K562 (cell line): Measurements from ENCODE around the gene CGNL1. TPM values are rescaled to one million over a fixed set of nuclear protein-coding genes. Genes with fewer than 3 reads are reported as not detected.

ENCODE experiments used
- CBX5 ChIP-seq: IDR thresholded peaks from 2 replicates; pipeline ENCODE4 v1.6.1; 2014; ENCODE audit warnings: low read depth, borderline replicate concordance
- HMGXB4 ChIP-seq: sonication (generic); formaldehyde crosslinking; IDR thresholded peaks from 2 replicates; pipeline ENCODE4 v1.8.1; 2023; ENCODE audit warnings: mild to moderate bottlenecking, missing genetic modification reagents
- LEF1 ChIP-seq: fragments of 450-650 bp; IDR thresholded peaks from 2 replicates; pipeline ENCODE4 v1.6.1; 2016; ENCODE audit warnings: mild to moderate bottlenecking
- NFE2L1 ChIP-seq: fragments of 450-650 bp; IDR thresholded peaks from 2 replicates; pipeline ENCODE4 v1.6.1; 2016; ENCODE audit warnings: missing genetic modification characterization, low read depth, mild to moderate bottlenecking, missing compliant biosample characterization, moderate library complexity, borderline replicate concordance
- NFIC ChIP-seq: fragments of 450-650 bp; IDR thresholded peaks from 2 replicates; pipeline ENCODE4 v1.6.1; 2017; ENCODE audit warnings: mild to moderate bottlenecking, inconsistent platforms
- SIN3B ChIP-seq: fragments of 450-650 bp; IDR thresholded peaks from 2 replicates; pipeline ENCODE4 v1.6.1; 2017; ENCODE audit warnings: low read depth, mild to moderate bottlenecking, moderate library complexity
- ZNF830 ChIP-seq: fragments of 250-450 bp; sonication (Bioruptor Pico); IDR thresholded peaks from 2 replicates; pipeline ENCODE4 v1.5.0; 2021; ENCODE audit warnings: mild to moderate bottlenecking
- polyA plus RNA-seq, 8 experiments: library from polyadenylated mRNA; depleted of rRNA in 4 of 8; stranded (reverse) in 5 of 8; unstranded in 3 of 8; fragments of >200 nt; fragmentation: Nextera tagmentation in 2 of 8; fragmentation: Illumina TruSeq in 1 of 8; extraction: Ambion mirVana in 2 of 8; extraction: Trizol in 1 of 8; gene quantifications; 2 replicates each; pipeline versions ENCODE4 v1.2.1 to v1.2.3, GENCODE V29; 2011 to 2014; ENCODE audit warnings: inconsistent platforms in 1 of 8, missing spikeins in 1 of 8
- total RNA-seq, 7 experiments: library from RNA; depleted of rRNA in 6 of 7; stranded (reverse); fragments of >200 nt in 6 of 7; fragmentation: Illumina TruSeq in 2 of 7; extraction: Trizol in 2 of 7; gene quantifications; 2 replicates each; pipeline versions ENCODE4 v1.2.1 to v1.2.3, GENCODE V29; 2011 to 2021; ENCODE audit warnings: low replicate concordance in 1 of 7
- TF ChIP-seq, protein P1 (sequence below): fragments of 250-450 bp; sonication (Bioruptor Pico); IDR thresholded peaks from 2 replicates; pipeline ENCODE4 v1.5.0; 2022; ENCODE audit warnings: mild to moderate bottlenecking

The CGNL1 gene
- total and polyA plus RNA-seq, 9 of the 15 experiments (the other 6 are each of a cell fraction or from before 2014, with no cell fraction given), result 0.01 to 0.07 TPM; not detected in 7

GRCh38 chr15:57526615-57527014 is 150.3 kb downstream of the CGNL1 start (continued):
- TF ChIP-seq, protein P1, sequence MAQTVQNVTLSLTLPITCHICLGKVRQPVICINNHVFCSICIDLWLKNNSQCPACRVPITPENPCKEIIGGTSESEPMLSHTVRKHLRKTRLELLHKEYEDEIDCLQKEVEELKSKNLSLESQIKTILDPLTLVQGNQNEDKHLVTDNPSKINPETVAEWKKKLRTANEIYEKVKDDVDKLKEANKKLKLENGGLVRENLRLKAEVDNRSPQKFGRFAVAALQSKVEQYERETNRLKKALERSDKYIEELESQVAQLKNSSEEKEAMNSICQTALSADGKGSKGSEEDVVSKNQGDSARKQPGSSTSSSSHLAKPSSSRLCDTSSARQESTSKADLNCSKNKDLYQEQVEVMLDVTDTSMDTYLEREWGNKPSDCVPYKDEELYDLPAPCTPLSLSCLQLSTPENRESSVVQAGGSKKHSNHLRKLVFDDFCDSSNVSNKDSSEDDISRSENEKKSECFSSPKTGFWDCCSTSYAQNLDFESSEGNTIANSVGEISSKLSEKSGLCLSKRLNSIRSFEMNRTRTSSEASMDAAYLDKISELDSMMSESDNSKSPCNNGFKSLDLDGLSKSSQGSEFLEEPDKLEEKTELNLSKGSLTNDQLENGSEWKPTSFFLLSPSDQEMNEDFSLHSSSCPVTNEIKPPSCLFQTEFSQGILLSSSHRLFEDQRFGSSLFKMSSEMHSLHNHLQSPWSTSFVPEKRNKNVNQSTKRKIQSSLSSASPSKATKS (CRISPR knock-in tag), result no peak
- TF ChIP-seq NFIC (no peak), SIN3B (no peak), ZNF830 (no peak), LEF1 (no peak), HMGXB4 (no peak), NFE2L1 (tag) (no peak), CBX5 (no peak)
